ENCODE data around the gene PDLIM7.

DNA sequence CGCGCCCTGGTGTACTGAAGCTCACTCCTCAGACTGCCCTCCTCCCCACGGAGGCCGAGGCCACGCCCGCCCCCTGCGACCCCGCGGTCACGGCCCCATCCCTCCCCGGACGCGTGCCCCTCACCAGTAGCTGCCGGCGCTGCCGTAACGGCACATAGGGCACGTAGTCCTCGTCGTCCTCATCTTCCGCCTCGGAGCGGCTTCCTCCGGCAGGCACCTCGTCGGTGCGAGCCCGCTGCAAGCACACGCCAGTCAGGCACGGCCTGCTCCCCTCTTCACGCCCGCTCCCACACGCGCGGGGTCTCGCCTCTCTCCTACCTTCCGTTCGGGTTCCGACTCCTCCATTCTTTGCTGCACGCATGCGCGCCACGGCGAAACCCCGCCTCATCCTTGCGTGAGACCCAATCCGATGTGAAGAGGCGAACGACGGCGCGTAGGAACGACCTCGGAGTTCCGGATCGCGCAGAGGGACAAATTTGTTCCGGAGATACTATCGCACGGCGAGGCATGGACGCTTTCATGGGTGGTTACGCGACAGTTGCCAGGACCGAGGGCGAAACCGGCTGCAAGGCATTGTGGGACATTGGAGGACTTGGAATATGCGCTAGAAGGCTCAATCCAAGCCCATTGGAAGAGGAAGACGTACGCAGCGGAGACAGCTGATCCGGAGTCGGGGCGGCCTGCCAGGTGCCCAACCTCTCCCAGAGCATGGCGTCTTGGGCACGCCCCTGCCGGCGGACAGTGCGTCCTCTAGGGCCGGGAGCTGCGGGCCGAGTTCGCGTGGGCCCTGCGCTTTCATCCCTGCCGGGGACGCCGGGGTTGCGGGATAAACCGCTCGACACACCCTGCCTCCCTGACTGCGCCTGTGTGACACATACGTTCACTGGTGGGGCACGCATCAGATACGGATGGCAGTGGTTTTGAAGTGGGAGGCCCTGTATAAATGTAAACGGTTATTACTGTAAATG is 19.5 kb upstream of the PDLIM7 start, which contains the start of gene DDX41:
- TF ChIP-seq ZFX (IDR thresholded peaks at IDR 0.05; ENCODE audit: borderline replicate concordance), result no peak
- TF ChIP-seq, protein P1, sequence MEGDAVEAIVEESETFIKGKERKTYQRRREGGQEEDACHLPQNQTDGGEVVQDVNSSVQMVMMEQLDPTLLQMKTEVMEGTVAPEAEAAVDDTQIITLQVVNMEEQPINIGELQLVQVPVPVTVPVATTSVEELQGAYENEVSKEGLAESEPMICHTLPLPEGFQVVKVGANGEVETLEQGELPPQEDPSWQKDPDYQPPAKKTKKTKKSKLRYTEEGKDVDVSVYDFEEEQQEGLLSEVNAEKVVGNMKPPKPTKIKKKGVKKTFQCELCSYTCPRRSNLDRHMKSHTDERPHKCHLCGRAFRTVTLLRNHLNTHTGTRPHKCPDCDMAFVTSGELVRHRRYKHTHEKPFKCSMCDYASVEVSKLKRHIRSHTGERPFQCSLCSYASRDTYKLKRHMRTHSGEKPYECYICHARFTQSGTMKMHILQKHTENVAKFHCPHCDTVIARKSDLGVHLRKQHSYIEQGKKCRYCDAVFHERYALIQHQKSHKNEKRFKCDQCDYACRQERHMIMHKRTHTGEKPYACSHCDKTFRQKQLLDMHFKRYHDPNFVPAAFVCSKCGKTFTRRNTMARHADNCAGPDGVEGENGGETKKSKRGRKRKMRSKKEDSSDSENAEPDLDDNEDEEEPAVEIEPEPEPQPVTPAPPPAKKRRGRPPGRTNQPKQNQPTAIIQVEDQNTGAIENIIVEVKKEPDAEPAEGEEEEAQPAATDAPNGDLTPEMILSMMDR (IDR thresholded peaks at IDR 0.05), result peak; percentile 7; the same call in 1 of the 2 replicates
